LHCN-M2 (cell line): ENCODE data around the gene MID1IP1. TPM values are rescaled to one million over a fixed set of nuclear protein-coding genes. Genes with fewer than 3 reads are reported as not detected.

ENCODE experiments used
- DNase-seq: peaks from one replicate; pipeline ENCODE4 v3.0.0-alpha.2; 2012; ENCODE audit warnings: low read depth
- polyA plus RNA-seq: library from polyadenylated mRNA; unstranded; fragments of >200 nt; gene quantifications from one replicate; pipeline ENCODE4 v1.2.1, GENCODE V29; 2012; ENCODE audit warnings: missing spikeins
- total RNA-seq: library from RNA; depleted of rRNA; stranded (reverse); fragments of >200 nt; gene quantifications from 2 replicates; pipeline ENCODE4 v1.2.3, GENCODE V29; 2014; rRNA removed

Gene MID1IP1, protein sequence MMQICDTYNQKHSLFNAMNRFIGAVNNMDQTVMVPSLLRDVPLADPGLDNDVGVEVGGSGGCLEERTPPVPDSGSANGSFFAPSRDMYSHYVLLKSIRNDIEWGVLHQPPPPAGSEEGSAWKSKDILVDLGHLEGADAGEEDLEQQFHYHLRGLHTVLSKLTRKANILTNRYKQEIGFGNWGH
- total RNA-seq, result 82.5 and 85.0 TPM in 2 replicates
- polyA plus RNA-seq, result 26.3 TPM

DNA sequence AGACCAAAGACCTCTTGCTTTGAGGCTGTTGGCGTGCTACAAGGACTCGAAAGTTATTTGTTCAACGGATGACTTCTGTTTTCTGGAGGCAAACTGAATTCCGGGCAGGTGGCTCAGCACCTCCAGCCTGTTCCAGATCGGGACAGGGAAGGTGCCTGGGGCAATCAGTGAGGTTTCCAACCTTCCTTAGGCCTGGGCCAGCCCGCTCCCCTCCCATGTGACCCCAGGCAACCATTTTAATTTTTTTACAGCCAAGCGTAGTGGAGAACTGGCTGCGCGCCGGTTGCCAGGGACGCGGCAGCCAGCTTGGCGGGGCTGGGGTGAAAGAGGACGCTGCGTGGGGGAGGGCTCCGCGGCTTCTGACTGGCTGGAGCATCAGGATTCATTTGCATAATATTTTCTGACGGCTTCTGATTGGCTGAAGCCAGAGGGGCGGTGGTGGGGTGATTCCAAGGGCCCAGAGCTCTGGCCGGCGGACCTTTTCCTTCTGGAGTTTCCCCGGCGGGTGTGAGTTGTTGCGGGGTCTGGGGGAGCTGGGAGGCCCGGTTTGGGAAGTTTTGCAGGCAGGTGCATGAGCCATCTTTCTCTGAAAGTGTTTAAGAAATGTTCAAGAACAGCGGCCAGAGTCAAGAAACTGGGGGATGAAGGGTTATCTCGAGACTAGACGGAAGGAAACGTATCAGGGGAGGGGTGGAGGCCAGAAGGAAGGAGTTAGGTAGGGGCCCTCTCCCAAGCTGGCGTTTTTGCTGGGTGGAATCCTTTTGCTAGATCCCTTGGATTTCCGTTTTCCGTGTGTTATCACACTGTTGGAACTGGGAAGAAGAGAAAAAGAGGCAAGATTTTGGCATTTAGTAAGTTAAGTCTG lies at the start of gene MID1IP1:
Gene MID1IP1 (plus strand): TSS at position 479 of the 865 bp plus-strand sequence. CDS start 3,488 bp downstream, outside the sequence.
- peak; percentile 90 for DNase-seq

DNA sequence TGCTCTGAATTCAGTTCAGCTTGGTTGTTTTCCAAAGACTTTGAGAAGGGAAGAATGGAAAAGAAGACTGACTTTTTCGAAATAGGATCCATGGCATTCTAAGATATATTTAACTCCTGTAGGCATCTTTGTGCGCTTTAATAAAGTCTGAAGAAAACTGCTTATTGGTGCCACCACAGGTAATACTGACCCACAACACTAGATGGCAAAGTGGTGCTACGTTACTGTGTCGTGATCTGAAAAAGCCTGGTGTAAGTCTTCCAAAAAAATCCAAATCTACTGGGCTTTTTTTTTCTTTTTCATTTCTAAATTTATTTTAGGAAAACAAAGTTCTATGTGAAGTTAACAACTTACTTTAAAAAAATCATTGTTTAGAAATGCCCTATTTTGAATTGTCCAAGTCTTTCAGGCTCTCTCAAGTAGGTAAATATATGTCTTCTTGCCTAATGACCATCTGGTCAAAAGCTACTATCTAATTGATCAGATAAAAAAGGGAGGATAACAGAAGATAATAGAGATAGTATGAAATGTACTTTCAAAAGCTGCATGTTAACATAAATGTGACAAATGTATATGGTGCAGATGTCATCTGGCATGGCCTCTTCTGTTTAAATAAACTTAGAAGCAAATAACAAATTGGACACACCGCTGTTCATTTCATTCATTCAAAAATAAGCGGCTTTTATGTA lies 47.0 kb upstream of the MID1IP1 start:
- peak; percentile 37 for DNase-seq

DNA sequence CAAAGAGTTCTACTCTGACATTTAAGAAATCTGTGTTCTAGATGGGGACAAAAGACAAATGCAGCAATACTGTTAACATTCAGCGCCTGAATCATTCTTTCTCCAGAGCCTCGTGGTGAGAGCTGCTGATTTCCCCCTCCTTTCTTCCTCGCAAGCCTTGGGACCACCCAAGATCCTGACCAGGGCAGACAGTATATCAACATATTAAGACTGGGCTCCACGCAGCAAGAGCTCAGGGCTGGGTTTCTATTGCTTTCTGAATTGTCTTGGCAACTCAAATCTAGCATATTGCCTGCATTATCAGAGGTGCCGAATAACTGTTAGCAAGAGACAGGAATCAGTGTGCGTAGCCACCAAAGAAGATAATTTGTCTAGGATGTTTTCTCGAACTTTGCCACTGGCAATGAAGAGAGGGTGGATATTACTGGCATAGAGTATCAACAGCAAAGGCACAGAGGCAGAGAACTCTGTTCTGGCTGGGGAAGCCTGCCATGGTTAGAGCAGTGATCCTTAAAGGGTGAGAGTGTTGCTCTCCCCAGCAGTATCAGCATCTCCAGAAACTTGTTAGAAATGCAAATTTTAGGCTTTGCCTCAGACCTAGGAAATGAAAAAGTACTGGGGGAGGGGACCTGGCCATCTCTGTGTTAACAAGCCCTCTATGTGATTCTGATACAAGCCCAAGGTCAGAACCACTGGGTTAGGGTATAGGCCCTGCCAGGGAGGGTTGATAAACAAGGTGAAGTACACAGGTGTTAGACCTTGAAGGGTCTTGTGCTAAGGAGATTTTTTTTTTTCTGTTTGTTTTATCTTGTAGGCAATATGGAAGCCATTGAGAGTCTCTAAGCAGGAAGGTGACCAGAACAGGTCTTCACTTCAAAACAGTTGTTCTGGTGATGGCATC lies 46.2 kb upstream of the MID1IP1 start:
- DNase-seq, result no peak

DNA sequence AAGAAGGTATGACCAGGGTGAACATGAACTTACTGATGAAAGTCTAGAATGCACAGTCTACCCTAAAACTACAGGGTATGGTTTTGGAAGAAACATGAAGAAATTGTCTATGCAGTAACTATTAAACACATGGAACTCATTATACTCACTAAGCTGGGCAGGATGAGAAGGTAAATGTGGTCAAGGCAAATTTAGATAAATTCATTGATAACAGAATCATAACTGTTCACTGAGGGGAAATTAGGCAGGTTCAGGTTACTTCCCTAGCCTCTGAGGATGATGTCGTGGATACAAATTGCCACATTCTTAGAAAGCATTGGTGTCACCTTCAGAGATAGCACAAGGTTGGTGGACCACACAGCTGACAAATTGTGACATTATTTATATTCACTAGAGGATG lies 40.4 kb upstream of the MID1IP1 start:
- DNase-seq, result no peak

DNA sequence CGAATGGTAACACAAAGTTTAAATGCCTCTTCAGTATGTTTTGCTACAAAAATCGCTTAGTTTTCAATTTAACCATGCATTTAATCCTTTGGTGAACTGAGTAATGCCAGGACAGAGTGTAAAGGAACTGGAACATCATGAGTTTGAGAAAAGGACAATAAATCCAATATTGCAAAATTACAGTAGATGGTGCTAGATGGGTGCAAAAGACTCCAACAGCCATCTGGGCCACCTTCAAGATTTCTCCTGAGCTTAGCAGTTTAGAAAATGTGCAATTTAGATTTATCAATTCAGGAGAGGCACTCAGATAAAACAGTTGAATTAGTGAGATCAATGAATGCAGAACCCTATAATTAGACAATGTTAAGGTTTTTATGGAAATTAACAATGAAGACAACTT lies 33.2 kb upstream of the MID1IP1 start:
- peak; percentile 22 for DNase-seq

DNA sequence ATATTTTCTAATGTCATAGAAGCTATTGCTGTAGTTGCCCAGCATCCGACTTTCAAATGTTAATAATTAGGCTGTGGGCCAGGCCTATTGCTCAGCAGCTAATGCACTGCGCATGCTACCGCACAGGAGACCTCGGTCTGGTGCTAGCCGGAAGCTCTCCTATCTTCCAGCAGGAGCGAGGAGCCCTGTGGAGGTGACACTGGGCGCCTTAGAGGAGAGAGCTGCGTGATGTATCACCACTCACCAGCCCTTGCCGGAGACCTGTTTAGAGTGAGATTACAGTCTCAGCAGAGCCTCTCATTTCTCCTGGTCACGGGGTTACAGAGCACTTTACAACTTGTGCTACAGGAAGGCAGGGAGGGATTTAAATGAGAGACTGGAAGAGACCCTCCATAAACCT lies 31.1 kb upstream of the MID1IP1 start:
- DNase-seq, result no peak

DNA sequence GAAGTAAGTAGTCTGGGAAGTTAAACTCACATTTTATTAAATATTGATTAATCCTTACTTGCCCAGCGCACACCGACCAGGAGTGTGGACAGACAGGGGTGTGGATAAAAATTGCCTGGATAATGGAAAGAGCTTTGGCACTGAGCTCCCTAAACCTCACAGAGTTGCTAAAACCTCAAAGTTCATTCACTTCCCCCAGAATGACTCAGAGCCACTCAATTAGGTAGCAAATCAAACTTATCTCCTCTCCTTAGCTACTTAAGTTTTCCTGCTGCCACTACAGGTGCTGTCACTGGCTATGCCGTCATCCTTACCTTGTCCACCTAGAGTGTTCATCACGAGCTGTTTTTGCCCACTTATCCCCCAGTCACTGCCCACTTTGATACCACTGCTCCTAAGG lies 27.0 kb upstream of the MID1IP1 start:
- DNase-seq, result no peak

DNA sequence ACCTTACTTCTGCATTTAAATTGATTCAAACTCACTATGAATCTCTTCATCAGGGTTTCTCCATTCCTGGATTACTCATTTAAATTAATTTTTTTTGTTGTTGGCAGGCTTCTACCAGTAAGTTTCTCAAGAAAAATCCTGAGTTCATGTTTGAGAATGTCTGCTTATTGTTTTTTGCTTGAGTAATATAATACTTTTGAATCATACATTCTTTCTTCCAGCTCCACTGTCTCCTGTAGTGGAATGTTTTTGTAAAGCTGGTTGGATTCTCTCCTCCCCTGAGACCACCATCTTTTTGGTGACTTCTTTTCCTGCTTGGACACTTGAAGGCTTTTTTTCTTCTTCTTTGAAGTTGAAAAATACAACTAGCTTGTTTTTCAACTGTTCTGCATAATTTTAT lies 4.3 kb upstream of the MID1IP1 start:
- DNase-seq, result peak; percentile 52

DNA sequence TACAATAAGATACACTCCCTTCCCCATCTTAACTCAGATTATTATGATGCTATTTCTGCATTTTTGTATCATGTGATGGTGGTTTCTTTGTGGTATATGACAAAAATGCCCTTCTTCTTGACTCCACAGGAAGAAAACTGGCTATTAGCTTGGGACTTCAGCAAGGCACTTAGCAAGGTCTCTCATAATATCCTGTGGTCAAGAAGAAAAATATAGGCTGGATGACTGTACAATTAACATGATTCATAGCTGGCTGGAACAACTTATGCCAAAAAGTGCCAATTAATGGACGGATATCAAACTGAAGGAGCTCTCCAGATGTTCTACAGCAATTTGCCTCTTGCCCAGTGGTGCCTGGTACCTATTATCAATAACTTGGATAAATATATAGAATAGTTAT lies 2.3 kb upstream of the MID1IP1 start:
- peak; percentile 82 for DNase-seq

DNA sequence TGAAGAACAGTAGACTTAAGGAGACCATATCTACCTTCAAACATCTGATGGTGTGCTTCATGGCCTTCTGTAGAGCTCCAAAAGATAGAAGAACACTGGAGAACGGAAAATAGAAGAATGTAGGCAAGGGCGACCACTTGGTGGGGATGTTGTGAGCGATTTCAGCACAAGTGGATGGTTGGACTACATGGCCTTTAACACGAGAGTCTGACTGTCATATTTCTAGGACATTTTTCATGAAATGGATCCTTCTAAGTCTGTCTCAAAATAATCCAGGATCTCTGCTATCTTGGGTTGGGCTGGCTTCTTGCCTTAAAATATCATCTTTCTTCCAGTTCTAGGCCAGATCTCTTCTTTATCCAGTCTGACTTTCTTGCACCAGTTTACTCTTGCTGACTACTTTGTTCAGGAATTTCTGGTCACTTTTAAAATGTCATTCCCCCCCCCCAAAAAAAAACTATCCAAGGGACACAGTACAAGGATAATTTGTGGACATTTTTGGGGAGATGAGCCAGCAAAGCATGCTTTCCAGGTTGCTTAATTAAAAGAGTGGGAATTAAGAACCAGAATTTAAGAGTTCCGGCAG lies 1.2 kb upstream of the MID1IP1 start:
- no peak for DNase-seq

DNA sequence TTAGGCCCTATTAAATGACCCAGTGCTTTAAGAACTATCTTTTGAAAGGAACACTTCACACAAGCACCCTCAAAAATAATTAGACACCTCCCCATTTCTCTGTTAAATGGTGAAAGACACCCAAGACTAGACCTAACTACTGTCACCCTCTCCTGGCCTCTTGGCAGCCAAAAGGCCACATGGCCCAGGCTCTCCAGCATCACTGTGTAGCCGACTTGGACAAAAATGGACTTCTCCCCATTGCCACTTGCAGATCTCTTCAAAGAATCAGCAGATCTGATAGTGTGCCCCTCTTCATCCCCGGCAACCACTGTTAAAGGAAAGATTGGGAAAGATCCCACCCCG lies 2.0 kb downstream of the MID1IP1 start:
- no peak for DNase-seq

DNA sequence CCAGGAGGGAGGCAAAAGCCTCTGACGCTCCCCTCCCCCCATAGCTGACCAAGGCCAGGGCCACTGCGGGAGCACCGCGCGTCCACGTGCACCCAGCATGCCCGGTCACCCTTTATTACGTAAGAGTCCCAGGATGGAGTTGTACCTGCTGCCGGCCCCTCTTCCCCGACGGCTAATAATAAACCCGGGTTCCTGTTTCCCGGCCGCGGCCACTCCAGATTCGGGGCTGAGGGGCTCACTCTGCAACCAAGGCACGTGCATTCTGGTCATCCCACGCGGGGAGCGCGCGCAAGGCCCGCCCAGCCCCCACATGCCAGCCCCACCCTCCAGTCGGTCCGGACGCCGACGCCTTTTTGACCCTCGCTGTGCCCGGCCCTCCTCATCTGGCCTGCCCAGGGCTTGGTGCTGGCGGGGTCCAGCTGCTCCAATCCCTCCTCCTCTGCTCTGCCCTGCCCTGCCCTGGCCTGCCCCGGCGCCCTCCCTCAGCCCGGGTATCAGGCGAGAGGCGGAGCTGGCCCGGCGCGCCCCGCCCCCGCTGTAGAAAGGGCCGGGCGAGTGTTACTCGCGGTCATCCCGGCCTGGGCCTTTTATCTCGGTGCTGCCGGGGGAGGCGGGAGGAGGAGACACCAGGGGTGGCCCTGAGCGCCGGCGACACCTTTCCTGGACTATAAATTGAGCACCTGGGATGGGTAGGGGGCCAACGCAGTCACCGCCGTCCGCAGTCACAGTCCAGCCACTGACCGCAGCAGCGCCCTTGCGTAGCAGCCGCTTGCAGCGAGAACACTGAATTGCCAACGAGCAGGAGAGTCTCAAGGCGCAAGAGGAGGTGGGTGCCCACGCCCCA lies 2.6 kb downstream of the MID1IP1 start:
- peak; percentile 89 for DNase-seq

DNA sequence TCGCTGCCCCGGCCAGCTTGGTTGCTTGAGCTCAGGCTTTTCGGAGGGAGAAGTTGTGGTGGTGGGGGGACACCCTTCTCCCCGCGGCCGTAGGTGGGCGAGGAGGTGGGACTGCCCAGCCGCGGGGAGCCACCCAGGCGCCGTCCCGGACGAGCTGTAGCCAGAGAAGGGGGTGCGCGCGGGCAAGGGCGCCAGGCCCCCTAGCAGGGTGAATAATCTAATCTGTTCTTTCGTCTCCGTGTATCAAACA lies 3.1 kb downstream of the MID1IP1 start:
- DNase-seq, result no peak

DNA sequence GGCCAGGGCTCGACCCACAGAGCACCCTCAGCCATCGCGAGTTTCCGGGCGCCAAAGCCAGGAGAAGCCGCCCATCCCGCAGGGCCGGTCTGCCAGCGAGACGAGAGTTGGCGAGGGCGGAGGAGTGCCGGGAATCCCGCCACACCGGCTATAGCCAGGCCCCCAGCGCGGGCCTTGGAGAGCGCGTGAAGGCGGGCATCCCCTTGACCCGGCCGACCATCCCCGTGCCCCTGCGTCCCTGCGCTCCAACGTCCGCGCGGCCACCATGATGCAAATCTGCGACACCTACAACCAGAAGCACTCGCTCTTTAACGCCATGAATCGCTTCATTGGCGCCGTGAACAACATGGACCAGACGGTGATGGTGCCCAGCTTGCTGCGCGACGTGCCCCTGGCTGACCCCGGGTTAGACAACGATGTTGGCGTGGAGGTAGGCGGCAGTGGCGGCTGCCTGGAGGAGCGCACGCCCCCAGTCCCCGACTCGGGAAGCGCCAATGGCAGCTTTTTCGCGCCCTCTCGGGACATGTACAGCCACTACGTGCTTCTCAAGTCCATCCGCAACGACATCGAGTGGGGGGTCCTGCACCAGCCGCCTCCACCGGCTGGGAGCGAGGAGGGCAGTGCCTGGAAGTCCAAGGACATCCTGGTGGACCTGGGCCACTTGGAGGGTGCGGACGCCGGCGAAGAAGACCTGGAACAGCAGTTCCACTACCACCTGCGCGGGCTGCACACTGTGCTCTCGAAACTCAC lies 3.6 kb downstream of the MID1IP1 start:
- DNase-seq, result peak; percentile 37

DNA sequence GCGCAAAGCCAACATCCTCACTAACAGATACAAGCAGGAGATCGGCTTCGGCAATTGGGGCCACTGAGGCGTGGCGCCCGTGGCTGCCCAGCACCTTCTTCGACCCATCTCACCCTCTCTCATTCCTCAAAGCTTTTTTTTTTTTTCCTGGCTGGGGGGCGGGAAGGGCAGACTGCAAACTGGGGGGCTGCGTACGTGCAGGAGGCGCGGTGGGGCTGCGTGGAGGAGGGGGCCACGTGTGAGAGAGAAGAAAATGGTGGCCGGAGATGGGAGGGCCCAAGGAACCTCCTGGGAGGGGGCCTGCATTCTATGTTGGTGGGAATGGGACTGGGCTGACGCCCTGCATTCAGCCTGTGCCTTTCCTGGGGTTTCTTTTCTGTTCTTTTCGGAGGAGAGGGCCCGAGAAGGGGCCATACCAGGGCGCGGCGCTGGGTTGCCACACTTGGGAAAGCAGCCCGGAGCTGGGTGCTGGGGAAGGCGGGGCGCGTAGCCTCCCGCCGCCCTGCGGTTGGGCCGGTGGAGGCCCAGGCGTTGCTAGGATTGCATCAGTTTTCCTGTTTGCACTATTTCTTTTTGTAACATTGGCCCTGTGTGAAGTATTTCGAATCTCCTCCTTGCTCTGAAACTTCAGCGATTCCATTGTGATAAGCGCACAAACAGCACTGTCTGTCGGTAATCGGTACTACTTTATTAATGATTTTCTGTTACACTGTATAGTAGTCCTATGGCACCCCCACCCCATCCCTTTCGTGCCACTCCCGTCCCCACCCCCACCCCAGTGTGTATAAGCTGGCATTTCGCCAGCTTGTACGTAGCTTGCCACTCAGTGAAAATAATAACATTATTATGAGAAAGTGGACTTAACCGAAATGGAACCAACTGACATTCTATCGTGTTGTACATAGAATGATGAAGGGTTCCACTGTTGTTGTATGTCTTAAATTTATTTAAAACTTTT lies 4.5 kb downstream of the MID1IP1 start:
- peak; percentile 62 for DNase-seq

DNA sequence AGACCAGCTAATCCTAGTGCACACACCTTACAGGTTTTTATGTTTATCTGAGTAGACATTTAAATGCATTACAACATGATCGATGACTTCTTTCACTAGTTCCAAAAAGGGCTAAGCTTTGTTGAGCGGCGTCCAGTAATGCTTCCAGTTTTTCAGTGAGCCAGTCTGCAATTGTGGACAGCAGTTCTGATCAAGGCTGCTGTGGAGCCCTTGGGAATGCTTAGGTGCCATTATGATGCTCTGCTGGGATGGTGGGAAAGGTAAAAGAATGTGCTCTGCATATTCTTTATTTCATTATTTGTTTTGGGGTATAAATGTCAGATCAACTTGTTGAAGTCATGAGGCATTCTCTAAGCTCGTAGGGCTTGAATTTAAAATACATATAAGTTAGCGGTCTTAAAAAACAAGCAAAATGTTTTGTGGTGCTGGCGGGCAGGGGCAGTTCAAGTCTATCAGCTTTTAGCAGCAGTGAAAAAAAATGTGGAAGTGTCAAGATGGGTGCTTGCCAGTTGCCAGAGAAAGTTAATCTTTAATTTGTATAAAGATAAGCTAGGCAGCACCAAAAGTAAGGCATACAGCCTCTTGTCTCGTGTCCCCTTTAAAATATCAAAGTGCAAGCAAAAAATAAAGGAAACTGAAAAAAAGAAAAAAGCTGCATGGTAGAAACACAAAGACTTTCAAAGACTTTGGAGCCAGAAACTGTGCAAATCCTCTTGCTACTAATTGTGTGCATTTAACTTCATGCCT lies 5.8 kb downstream of the MID1IP1 start:
- no peak for DNase-seq

DNA sequence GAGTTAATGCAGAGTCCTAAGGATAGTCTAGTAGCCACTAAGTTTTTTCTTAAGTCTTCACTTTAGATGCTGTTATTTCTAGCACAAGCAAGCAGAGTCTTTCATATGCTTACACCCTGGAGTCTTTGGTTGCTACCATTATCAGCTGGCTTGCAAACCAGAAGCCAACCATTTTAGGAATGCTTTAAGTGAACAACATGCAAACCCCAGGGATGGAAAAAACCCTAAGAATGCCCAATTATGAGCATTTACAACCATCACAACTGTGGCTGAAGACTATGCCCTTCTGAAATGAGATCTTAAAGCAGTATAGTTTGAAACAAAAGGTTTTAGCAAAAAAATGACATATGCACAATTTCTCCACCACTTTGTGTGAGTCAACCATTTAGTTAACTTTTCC lies 6.6 kb downstream of the MID1IP1 start:
- DNase-seq, result no peak
